GM18858 (cell line): Measurements from ENCODE around the gene ZMYND10.
A peak's percentile ranks its signal among the peaks of the same experiment; 100 is the strongest.

Experiments
- ATAC-seq: cut with Tn5 transposase; IDR thresholded peaks from one replicate; pipeline ENCODE4 v1.9.1; 2021; ENCODE audit not compliant: unreplicated experiment

The ZMYND10 gene

GRCh38 chr3:50350213-50350526 is 4.6 kb upstream of the ZMYND10 start:
- no peak for ATAC-seq

DNA sequence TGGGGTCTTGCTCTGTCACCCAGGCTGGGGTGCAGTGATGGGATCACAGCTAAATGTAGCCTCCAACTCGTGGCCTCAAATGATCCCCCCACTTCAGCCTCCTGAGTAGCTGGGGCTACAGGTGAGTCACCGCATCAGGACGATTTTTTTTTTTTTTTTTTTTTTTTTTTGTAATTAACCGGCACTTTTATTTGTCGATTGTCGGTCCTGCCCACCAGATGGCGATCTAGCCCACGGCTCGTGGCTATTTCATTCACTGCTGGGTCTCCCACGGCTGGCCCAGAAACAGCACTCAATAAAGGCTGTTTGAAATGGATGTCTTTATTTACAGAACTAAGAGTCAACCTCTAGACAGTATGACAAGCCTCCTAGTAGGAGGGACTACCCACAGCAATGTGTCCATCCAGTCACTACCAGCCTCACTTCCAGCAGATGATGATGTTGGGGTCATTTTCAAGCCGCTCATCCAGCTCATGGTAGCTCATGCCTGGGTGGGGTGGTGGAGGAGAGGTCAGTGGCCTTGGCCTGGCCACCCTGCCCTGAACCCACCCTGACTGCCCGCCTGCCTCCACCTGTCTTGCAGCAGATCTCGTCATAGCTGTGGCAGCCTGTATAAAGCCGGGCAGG is 1.8 kb upstream of the ZMYND10 start:
- no peak for ATAC-seq

- ATAC-seq: no peak
Measured at GRCh38 chr3:50345008-50345407, 524 bp downstream of the ZMYND10 start.

- no peak for ATAC-seq
Measured at GRCh38 chr3:50342813-50343633, 2.5 kb downstream of the ZMYND10 start.

GRCh38 chr3:50341996-50342650 is 3.4 kb downstream of the ZMYND10 start:
- ATAC-seq: no peak

DNA sequence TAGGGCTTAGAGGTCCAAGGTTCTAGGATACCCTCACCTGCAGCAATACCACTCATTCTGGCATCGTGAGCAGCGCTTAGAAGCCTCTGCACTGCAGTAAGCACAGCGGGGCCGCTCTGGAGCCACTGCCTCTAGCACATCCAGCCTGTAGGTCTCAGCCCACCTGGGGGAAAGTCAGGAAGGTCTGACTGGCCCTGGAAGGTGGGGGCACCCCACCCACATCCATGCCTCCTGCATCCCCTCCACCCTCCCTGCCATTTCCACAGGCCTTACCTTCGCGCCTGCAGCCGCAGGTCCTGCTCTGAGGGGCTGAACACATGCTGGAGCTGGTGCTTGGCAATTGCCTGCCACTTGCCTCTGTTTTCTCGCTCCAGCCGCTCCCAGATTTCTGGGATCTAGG is 4.0 kb downstream of the ZMYND10 start:
- no peak for ATAC-seq

- no peak for ATAC-seq
Measured at GRCh38 chr3:50340448-50341329, 4.8 kb downstream of the ZMYND10 start, which contains the start of gene RASSF1. Gene RASSF1, minus strand, starts transcription at chr3:50340836. Its CDS starts 31 bp downstream, at chr3:50340805.

DNA sequence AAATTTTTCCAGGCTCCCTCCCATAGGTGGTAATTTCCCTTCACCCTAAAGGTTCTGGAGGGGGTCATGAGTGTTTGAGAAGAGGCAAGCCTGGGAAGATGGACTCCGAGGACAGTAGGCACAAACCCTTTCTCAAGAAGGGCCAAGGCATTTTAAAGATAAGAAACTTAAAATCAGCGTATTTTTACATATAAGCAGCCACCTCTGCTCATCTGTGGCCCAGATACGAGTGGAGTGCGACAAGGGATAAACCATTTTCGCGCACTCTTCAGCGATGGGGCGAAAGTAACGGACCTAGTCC is 5.4 kb downstream of the ZMYND10 start:
- ATAC-seq: no peak

DNA sequence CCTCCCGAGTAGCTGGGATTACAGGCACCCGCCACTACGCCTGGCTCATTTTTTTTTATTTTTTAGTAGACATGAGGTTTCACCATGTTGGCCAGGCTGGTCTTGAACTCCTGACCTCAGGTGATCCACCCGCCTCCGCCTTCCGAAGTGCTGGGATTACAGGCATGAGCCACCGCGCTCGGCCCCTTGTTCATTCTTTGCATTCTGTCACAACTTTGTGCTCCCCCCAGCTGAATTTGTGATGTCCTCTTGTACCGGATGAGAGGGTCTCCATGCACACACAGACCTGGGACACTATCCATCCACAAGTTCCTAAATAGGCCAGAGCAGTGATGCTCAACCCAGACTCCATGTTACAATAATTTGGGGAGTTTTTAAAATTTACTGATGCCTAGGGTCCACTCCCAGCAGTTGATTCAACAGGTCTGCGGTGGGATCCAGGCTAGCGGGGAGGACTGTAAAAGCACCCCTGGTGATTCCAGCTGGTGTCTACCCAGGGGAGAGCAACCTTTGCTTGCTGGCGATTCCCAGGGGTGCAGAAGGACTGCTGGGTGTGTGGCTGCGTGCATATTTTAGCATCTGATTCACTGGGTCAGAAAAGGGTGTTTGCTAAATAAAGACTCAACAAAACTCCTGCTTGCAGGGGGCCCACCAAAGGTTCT is 5.9 kb downstream of the ZMYND10 start:
- ATAC-seq: no peak

DNA sequence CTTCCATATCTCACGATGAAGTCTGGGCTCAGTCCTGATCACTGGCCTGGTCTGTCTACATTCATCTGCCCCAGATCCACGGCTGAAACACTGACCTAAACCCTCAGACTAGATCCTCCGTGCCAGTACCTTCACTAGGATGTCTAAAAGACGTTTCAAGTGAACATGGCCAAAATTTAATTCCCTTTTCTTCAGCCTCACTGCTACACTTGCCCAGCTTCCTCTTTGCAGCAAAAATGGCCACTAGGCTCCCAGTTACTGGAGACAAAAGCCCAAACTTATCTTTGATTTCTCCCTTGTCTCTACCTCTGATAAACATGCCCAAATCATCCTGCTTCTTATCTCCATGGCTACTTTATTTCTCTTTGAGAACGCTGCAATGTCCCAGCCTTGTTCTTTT is 6.6 kb downstream of the ZMYND10 start:
- ATAC-seq: no peak

DNA sequence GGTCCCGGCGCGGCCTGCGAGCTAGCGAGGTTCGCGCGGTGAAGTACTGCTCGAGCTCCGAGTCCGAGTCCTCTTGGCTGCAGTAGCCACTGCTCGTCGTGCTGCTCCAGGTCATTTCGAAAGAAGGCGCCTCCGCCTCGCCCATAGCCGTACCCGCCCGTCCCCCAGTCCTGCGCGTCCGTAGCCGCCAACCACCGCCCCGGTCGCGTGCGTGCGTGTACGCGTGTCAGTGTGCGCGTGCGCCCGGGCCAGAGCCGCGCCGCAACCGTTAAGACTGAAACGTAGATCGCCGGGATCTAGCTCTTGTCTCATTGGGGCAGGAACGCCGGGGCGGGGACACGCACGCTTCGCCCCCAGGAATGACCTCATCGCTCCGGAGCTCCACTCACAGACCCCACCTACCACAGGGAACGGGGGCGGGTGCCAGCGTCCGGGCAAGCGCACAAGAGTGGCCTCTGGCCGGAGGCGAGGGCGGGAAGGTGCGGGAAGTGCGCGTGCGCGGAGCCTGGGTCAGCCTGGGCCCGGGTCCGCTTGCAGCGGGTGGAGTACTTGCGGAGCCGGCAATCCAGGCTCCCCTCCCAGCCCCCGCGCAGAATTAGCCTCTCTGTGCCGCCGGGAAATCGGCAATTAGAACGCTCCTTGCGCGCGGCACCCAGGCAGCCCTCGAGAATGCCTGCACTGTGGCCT is 8.2 kb downstream of the ZMYND10 start:
- ATAC-seq: peak; percentile 48

- peak; percentile 16 for ATAC-seq
Measured at GRCh38 chr3:50336452-50337174, 8.9 kb downstream of the ZMYND10 start.

- ATAC-seq: no peak
Measured at GRCh38 chr3:50334339-50335075, 11.0 kb downstream of the ZMYND10 start.

- no peak for ATAC-seq
Measured at GRCh38 chr3:50333744-50334328, 11.7 kb downstream of the ZMYND10 start.

- ATAC-seq: no peak
Measured at GRCh38 chr3:50331364-50331907, 14.1 kb downstream of the ZMYND10 start.

DNA sequence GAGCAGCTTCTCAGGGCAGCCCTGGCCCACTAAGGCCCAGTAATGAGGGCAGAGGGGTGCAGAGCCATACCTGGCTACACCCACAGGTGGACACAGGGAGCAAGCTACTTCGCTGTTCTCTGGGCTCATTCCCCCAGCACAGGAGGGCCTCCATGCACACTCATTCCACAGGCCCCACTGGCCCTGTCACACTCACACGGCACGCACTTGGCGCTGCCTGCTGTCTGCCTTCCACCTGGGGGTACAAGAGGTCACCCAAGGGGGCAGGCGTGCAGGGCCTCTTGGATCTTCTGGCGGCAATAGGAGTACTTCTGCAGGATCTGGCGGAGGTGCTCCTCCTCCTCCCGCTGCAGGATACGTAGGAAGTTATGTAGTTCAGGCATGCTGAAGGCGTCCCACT is 15.2 kb downstream of the ZMYND10 start:
- no peak for ATAC-seq

DNA sequence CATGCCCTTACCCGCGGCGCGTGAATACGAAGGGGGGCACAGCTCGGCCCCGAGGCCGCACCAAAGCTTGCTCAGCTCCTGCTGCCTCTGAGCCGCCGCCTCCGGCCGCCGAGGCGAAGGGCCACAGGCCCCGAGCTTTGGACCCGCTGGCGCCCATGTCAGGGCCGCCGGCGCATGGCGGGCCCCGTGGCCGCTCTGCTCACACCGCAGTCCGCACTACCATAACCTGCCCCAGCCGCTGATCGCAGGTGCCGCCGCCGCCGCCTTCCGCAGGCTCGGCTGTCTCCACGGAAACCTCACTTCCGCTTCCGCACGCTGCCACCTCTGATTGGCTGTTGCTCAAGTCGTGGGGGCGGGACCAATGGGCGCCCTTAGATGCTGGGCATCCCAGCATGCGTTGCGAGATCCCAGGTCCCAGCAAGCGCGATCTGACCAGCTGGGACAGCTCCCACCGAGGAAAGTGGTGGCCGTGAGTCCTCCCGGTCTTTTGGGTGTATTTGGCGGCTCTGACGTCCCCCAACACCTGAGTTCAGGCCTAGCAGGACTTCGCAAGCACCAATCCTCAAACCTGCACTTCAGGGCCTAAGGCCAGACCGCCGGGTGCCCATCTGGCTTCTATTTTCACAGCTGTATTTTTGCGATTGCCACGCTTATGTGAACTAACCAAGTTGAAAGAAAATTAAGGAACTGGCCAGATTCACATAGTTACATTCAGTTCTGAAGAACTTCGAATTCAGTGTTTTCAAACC is 17.4 kb downstream of the ZMYND10 start, which contains the start of gene TUSC2:
TSS of gene TUSC2 (minus strand) at position 281 of the 749 bp plus-strand sequence. CDS start at position 157, 124 bp downstream.
- peak; percentile 52 for ATAC-seq
